HG02973 (cell line): ENCODE measurements around the gene NHEJ1.

Experiments
- ATAC-seq: cut with Tn5 transposase; IDR thresholded peaks from one replicate; pipeline ENCODE4 v1.9.1; 2021; ENCODE audit warnings: moderate library complexity; ENCODE audit not compliant: unreplicated experiment

Gene NHEJ1

DNA sequence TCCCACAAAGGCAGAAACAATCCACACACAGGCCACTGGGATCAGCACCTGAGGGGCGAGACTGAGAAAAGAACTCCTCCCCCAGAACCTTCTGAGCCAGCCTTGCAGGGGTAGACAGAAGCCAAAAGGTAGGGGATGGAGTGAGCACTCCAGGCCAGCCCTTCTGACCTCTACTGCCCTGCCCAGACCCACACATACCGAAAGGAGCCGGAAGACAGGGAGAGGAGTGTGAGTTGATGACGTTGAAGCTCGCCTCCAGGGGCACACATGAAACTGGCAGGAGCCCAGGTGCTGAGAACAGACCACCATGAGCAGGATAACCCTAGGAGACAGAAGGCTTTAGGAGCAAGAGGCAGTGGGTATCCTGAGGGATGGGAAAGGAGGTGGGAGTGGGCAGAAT lies 7.4 kb upstream of the NHEJ1 start:
- ATAC-seq = no peak

DNA sequence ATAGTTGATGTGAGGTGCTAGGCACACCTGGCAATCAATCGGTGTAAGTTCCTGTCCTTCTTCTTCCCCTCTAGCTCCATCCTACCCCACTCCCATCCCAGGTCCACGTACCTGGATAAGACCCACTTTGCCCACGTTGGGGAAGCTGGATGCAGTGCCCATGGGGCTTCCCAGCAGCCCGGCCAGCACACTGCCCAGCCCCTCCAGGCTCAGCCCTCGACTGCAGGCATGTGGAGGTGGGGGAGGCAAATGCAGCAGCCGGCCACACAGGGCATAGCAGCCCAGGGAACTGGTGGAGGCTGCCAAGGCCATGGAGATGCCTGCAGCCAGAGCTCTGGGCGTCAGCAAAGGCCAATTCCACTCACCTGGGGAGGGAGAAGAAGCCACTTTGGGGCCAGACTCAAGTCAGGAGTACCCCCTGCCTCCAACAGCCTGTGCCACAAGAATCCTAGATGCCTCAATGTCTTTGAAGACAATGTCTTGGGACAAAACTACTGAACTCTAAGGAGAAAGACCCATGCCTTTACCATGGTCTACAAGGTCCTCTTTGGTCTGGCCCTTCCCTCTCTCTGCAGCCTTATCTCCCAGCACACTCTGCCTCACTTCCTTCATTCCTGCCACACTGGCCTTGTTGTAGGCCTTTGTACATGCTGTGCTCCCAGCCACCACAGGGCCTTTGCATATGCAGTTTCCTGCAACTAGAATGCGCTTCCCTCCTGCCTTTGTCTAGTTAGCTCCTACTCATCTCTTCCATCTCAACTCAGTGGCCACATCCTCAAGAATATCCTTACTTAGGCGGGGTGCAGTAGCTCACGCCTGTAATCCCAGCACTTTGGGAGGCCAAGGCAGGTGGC lies 4.7 kb upstream of the NHEJ1 start:
- ATAC-seq = no peak

DNA sequence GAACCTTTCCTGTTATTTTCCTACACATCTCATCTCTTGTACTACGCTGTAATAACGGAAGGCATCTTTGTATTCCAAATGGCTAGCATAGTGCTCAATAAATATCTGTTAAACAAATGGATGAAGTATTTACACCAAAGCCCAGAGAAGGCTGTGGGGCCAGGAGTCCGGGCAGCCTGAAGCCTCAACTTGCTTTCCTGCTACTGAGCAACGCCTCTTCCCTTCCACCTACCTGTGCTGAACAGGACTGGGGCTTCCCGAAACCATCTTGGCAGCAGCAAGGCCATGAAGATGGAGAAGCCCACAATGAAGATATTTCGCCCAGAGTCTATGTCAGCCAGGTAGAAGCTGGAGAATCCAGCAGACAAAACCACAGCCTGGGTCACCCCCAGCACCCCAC lies 2.5 kb upstream of the NHEJ1 start:
- ATAC-seq = no peak

DNA sequence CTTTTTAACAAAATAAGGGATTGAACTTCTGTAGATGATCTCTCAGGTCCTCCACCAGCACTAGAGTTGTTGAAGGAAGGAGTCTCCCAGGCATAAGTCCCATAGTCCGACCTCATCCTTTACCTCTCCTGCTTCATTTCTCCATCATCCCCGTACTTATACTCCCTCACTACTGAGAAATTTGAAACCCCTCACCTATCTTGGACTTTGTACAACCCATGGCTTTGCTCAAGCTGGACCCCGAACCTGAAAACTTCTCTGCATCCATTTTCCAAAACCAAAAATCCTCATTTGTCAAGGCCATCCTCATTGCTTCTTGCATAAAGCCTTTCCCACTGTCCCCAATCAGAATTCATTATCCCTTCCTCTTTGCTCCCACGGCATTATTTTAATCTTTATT lies 482 bp upstream of the NHEJ1 start:
- no peak for ATAC-seq

DNA sequence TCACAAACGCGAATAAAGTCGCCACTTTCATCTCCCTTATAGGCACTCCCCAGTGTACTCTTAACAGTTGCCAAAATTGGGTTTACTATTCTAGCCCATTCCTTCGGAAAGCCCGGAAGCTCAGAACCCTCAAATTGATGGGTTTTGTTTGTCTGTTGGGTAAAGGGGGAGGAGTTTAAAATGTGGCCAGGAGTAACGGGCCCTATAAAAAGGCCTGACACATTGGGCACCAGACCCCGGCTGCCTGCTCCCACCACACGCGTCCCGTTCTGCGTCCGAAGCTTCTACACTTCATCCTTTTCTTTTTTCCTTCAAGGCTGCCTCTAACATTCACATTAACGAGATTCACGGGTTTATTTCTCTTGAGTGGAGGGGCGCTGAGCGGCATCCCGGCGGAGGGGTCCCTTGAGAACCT lies 837 bp downstream of the NHEJ1 start:
- ATAC-seq = peak; percentile 2

DNA sequence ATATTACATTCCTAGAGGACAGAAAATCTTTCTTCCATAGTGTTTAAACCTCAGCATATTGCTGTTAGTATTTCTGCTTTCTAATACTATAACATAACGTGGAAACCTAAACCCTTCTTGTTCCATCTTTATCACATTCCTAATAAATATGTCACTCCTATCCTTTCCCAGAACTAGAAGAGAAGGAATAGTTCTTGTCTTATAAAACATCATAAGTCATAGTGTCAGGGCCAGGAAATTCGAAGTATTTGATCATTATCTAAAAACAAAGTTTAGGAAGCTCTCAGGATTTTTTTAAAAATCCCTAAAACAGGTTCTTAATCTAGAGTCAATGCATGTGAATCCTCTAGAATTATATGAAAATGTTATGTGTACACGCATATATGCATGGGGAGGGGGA lies 2.0 kb downstream of the NHEJ1 start:
- no peak for ATAC-seq

DNA sequence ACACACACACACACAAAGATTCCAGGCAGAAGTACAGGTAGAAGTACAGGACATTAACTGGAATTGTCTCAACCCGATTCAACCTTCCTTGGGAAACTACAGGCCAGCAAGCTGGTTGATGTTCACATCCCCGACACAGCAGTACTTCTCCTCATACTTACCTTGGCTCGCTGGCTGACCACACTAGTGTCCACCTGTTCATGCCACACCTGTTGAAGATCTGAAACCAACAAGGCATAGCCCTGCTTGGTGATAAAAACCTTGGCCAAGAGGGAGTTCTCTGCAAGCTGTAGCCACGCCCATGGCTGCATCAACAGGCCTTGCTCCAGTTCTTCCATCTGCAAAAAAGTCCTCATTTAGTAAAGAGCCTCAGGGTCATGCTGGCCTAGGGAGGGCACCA lies 2.6 kb downstream of the NHEJ1 start:
- no peak for ATAC-seq

DNA sequence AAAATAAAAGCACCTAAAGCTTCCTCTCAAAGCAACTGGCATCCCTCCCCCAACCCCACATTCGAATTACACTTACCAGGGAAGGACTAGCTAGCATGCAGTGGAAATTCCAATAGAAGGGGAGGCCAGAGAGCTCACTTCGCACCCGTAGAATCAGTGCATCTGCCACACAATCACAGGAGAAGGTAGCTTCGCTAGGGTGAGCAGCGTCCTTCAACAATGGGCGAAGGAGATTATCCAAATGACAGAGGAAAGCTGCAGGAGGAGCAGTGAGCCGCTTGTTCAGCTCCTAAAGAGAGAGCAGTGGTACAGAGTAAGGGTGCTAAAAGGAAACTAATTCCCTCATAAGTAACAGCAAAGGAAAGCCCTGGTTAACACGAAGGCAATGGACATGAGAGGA lies 3.2 kb downstream of the NHEJ1 start:
- ATAC-seq = no peak

DNA sequence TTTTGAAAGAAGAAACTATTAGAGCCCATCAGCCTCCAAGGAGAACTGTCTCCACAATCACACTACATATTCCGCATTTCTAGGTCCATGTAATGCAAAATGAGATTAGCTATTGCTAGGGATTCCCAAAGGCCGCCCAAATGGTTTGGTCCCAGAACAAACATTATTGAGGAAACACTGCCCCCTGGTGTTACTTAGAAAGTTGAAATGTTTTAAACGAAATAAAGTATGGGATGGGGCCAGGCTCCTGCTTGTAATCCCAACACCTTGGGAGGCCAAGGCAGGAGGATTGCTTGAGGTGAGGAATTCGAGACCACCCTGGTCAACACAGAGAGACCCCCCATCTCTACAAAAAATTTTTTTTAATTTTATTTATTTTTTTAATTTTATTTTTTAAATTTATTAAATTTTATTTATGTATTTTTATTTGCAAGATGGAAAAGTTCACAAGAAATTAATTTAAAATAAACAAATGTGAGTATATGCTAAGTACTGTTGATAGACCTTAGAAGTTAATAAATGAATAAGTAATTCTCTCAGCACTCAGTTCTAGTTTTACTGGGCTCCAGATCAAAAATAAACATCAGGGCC lies 5.5 kb downstream of the NHEJ1 start:
- ATAC-seq = no peak

DNA sequence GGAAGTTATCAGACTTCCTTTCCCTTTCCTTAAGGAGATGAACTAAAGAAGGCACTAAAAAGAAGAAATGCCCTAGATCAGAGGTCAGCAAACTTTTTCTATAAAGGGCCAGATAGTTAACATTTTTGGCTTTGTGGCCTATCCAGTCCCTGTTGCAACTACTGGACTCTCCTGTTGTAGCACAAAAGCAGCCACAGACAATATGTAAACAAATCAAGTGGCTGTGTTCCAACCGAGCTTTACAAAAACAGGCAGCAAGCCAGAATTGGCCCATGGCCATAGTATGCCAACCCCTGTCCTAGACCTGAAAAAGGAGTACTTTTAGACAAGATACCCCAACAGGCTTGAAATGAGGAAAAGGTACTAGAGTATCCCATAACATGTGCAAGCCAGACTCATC lies 10.9 kb downstream of the NHEJ1 start:
- ATAC-seq = no peak

DNA sequence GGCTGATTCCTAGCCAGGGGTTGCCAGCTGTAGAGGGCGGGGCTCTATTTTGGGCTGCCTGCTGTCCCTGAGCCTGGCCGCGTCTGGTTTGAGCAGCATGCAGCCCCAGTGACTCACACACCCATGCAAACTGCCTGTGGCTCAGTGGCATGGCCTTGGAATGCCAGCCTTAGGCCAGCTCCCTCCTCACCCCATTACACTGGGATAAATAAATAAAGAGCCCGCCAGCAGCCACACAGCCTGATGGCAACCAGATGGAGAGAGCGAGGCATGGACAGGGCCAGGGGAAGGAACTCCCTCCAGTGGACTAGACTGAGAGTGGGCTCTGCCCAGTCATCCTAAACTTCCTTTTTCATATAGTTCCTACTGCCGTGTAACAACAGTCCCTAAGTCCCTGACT lies 18.3 kb downstream of the NHEJ1 start:
- no peak for ATAC-seq

DNA sequence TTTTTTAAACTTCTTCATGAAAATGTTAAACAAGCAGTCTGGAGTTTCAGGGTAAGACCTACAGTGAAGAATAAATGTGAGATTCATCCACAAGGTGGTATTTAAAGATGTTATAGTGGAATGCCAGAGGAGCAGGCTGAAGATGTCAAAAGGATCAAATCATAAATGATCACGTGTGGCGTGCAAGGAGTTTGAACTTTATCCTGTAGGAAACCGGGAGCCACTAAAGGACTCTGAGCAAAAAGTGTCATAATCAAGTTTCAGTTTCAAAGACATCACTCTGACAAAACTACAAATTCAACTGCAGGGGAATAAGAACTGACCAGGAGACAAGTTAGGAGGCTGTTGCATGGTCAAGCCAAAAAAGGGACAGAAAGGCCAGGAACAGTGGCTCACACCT lies 19.9 kb downstream of the NHEJ1 start:
- no peak for ATAC-seq

DNA sequence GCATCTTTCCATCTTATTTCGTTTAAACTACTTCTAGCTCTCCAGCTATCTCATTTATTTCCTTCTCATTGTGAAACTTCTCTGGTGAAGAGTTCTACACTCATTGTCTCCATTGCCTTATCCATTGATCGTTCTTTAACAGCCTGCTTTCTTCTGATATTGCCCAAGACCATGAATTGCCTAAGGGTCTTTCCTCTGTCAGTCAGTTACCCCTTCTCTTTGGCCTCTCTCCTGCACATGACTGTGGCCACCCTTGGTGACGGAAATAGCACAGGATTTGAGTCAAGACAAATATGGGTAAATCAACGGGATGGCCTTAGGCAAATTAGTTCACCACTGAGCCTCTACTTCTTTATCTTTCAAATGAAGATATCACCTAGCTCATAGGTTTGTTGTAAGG lies 26.6 kb downstream of the NHEJ1 start:
- no peak for ATAC-seq

DNA sequence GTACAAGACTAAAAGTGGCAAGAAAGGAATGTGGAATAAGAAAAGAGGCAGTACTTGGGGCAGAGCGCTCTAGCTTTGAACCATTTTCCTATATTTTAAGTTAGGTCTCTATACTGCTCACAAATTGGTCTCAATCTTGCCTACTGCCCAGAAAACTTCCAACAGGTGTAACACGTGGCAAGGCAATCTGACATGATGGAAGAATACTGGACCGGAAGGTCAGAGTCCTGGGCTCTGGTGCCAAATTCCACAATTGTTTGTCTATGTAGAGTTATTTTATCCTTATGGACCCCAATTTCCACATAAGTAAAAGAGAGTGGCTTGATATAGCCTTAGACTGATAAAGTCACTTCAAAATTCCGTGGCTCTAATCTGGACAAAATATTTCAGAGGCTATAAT lies 28.9 kb downstream of the NHEJ1 start:
- no peak for ATAC-seq

DNA sequence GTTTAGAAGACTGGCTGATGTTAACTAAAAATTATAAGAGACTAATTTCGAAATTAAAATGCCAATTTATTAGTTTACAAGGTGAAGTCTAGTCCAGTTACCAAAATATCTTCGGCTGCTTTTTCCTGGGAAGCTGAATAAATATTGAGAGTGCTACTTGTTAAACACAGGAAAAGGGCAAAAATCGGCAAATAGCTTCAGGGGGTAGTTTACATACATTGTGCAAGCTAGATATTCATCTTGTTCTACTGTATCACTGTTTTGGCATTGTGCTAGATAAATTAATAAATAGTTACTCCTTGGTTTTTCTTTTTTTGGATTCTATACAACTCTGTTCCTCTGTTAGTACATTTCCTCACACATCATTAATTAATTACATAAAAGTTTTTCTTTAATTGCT lies 29.3 kb downstream of the NHEJ1 start:
- no peak for ATAC-seq

DNA sequence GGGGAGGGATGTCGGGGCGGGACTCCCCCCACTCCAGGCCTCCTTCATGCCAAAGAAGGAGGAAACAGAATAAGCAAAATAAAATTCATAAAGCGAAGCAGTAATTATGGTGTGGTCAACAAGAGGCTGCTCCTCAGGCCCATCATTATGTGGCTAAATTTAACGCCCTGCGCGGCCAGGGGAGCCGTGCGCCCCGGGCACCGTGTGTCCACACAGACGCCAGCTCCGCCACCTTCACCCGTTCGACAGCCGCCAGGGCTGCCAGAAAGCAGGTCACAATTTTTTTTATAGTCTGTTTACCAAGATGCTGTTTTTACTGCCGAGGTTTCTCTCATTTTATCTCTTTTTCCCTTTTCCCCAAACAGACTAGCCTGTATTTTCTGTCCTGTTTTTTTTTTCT lies 31.0 kb downstream of the NHEJ1 start:
- no peak for ATAC-seq

DNA sequence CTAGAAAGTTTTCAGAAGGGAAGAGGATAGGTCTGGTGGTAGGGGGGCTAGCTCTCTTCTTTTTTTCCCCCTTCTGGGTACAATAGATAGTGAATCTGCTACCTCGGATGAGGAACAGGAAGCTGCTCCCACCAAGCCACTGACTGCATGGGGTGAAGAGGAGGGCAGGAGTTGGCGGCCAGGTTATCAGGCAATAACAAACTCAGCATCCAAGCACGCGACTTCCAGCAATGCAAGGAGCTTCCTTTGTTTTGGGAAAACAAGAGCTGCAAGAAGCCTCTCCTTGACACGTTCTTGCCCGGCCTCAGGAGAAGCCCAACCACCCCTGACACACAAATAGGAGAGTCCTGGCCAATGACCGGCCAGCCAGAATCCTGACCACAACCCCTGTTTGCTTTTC lies 32.2 kb downstream of the NHEJ1 start:
- ATAC-seq = no peak

DNA sequence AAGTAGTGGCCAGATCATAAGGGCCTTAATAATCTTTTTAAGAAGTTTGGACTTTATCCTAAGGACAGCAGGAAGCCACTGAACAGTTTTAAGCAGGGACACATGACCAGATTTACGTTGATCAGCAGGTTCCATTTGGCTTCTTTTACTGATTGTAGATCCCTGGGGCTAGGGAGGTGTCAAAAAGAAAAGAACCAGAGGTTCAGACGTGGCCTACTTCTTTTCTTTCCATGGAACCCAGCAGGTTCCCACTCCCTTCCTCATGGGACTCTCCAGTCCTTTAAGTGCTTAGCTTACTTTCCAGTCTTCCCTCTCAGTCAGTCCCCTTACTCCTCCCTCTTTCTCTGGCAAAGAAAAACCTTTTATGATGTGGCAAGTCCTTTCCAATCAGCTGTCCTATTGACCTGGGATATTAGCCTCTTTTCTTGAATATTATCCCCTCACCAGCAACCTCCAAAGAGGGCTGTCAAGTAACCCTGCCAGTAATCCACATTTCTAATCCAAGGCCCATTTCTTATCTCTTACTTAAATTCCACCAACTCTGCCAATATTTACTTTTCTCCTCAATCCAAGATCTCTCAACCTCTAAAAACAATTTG lies 33.5 kb downstream of the NHEJ1 start:
- no peak for ATAC-seq

DNA sequence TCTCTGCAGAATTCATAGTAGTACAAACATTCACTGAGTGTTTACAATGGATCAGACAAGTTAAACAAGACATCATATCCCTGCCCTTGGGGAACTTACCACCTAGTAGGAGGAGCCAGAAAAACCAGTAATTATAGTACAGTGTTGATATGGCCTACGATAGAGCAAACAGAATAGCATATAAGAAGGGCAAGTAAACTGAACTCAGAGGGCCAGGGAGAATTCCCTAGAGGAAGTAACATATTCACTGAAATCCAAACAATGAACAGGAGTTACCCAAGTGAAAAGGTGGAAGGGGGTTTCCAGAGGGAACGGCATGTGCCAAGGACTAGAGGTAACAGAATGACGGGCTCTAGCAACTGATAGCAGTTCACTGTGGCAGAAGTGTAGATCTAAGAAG lies 34.1 kb downstream of the NHEJ1 start:
- ATAC-seq = no peak

DNA sequence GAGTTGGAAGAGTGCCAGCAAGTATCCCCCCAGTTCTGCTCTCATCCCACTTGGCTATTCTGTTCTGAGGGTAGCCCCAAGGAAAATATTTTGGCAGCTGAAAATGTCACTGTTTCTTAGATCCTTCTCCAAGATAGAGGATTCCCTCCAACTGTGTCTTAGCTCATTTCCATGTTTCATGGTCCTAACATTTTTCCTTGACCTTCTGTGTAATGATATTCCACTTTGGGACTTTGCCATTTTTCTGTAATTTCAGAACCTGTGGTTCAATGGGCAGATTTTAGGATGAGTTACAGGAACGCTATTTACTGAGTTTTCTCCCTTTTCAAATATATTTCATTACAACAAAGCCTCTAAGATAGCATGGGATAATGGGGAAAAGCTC lies 34.7 kb downstream of the NHEJ1 start:
- ATAC-seq = no peak

DNA sequence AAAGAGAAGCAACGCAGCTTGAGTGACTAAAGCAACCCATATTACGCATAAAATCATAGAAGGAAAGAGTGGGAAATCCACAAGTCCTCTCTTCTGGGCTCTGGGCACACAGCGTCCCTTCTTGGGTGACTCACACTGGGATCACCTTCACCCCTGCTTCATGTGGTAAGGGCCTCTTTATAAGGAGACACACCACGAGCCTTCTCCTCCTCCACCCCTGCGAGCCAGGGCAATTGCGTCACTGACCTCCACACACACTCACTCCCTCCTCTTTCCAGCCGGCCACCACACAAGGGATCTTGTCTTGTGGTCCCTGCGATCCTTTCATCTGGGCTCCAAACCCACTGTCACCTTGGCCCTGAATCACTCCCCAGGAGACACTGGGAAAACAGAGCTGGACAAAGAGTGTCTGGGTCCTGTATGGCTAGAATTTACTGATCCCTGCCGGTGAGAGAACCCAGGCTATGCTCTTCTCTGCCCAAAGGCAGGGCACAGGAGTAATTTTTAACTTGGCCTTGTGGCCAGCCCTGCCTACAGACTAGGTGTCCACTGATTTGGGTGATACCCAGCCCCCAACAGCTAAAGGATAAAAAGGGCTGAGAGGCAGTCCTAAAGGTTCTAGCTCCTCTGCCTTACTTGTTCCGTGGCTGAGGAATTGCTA lies 35.3 kb downstream of the NHEJ1 start:
- no peak for ATAC-seq
